Stimulated activated CD4-positive, alpha-beta T cell treated with anti-CD3 and anti-CD28 coated beads, Interleukin-1b, Interleukin-23, amount 100 ng/mL, for 48 hours (primary cell): ENCODE results near the gene HSPBAP1.
"Not testable (repeated sequence)": the region's sequence is repeated elsewhere in the genome, so short reads cannot be mapped to it uniquely, and the experiment has no call there.

Experiments used
- DNase-seq: peaks from one replicate; pipeline ENCODE4 v3.0.0-alpha.2; 2020

Gene HSPBAP1

GRCh38 chr3:122732682-122733525 is 60.7 kb downstream of the HSPBAP1 start:
- DNase-seq: not testable (repeated sequence)

GRCh38 chr3:122730240-122730639 is 63.4 kb downstream of the HSPBAP1 start:
- no peak for DNase-seq

- no peak for DNase-seq
Observed at GRCh38 chr3:122728756-122729514, 64.7 kb downstream of the HSPBAP1 start.

- no peak for DNase-seq
Observed at GRCh38 chr3:122728186-122728585, 65.4 kb downstream of the HSPBAP1 start.

- DNase-seq: no peak
Observed at GRCh38 chr3:122727766-122728165, 65.9 kb downstream of the HSPBAP1 start.

GRCh38 chr3:122727294-122727693 is 66.3 kb downstream of the HSPBAP1 start:
- no peak for DNase-seq

GRCh38 chr3:122725106-122725505 is 68.5 kb downstream of the HSPBAP1 start:
- no peak for DNase-seq

- DNase-seq: no peak
Observed at GRCh38 chr3:122719273-122719921, 74.2 kb downstream of the HSPBAP1 start.

GRCh38 chr3:122716667-122717066 is 77.0 kb downstream of the HSPBAP1 start:
- DNase-seq: no peak

GRCh38 chr3:122714273-122714672 is 79.4 kb downstream of the HSPBAP1 start:
- DNase-seq: no peak

GRCh38 chr3:122710616-122711251 is 82.9 kb downstream of the HSPBAP1 start:
- not testable (repeated sequence) for DNase-seq

GRCh38 chr3:122705379-122705778 is 88.3 kb downstream of the HSPBAP1 start:
- no peak for DNase-seq

- no peak for DNase-seq
Observed at GRCh38 chr3:122700193-122700592, 93.4 kb downstream of the HSPBAP1 start.

GRCh38 chr3:122697952-122698620 is 95.5 kb downstream of the HSPBAP1 start:
- DNase-seq: no peak

GRCh38 chr3:122695927-122696561 is 97.6 kb downstream of the HSPBAP1 start:
- DNase-seq: no peak

- no peak for DNase-seq
Observed at GRCh38 chr3:122694966-122695365, 98.7 kb downstream of the HSPBAP1 start.

- no peak for DNase-seq
Observed at GRCh38 chr3:122692674-122693073, 101.0 kb downstream of the HSPBAP1 start.

GRCh38 chr3:122691195-122691594 is 102.4 kb downstream of the HSPBAP1 start:
- DNase-seq: no peak

GRCh38 chr3:122690096-122690495 is 103.5 kb downstream of the HSPBAP1 start:
- DNase-seq: no peak
